NAMALWA (cell line): ENCODE data around the gene MSMO1.

Source experiments
- DNase-seq: peaks from one replicate; pipeline ENCODE4 v3.0.0-alpha.2; 2015; ENCODE audit warnings: low spot score

The MSMO1 gene

DNA sequence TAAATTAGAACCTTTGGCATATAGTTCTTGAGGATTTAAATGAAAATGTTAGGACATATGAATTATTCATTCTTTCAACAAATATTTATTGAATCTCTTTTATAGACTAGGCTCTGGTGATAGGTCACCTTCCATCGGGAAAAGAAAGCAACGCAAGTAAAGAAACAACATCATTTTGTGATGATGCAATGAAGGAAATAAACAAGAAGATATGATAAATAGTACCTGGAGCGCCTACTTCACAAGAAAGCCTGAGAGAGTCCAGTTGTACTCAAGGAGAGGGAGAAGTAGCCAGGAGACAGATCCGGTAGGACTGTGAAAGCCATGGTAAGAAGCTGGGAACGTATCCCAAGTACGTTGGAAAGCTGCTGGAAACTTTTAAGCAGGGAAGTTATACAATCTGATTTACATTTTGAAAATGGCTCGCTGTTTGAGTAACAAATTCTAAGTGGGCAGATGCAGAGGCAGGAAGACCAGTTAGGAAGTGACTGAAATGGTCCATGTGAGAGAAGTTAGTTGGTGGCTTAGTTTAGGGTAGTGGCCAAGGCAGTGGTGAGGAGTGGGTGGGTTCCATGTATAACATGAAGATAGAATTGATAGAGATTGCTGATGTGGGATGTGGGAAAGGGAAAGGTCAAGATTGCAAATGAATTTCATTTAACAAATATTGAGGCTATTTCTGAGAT lies 33.7 kb downstream of the MSMO1 start:
- no peak for DNase-seq

DNA sequence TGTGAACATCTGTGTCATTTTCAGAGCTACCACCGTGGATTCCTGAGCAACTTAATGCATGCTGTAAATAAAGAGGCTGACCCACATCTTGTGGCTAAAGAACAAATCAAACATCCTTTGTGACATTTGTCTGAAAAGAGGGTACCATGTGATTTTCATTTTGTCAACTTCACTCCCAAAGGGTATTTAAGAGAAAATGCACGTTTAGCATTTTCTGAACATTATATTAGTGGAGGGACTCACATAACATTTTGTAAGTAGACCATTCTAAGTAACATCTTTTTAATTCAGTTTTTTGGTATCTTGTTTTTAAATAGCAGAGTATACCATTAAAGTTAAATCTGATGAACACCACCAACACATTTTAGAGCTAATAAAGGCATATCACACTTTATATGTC lies 34.3 kb downstream of the MSMO1 start:
- no peak for DNase-seq

DNA sequence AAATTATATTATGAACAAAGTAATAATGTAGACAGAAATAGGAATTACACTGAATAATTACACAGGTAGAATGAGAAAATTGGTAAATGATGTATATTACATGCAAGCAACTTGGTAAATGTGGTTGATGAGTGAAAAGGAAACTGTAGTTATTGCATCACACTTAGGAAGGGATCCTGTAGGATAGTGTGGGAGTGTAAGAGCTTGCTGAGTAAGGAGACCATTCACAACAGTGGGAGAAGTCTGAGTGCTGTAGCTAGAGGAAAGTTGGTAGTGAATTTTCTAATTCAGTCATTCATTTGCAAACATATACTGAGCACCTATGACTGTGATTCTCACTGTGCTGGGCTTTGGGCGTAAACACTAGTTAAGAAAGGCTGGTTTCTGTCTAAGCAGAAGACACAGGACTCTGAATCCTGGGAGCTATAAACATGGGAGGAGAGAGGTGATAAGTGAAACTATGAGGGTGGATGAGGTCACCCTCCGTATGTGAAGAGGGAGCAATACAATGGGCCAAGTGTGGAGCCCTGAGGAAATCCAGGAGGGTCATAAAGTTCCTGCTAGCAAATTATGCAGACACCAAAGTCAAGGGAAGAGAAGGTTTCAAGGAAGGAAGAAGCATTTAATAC lies 37.1 kb downstream of the MSMO1 start:
- no peak for DNase-seq

DNA sequence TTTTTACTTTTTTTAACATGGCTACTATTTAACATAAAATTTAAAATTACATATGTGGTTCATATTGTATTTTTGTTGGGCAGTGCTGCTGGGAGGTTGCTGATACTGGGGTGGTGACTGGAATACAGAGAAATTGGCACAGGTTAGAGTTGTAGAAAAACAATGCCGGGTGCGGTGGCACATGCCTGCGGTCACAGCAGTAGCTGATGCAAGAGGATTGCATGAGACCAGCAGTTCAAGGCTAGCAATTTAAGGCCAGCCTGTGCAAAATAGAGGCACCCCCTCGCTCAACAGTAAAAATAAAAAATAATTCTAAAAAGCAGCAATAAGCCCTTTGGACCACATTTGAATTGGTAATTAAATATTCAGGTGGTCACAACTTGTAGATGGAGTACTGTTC lies 39.6 kb downstream of the MSMO1 start:
- DNase-seq, result no peak

DNA sequence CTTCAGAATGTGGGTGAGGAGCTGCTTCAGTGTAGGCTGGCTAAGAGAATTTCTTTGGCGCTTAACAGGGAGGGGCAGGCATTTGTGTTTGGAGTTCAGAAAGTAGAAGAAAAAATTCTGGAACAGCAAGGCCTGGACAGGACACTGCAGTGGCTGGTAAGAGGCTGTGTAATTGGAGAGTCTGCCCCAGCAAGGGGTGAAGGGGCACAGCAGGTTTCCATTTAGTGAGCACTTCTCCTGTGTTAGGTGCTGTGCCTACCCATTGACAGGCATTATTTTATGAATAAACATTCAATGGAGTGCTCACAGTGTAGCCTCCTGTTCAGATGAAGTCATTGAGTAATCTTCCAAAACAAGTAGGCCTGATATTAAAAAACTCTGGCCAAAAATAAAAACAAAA lies 40.6 kb downstream of the MSMO1 start:
- no peak for DNase-seq

DNA sequence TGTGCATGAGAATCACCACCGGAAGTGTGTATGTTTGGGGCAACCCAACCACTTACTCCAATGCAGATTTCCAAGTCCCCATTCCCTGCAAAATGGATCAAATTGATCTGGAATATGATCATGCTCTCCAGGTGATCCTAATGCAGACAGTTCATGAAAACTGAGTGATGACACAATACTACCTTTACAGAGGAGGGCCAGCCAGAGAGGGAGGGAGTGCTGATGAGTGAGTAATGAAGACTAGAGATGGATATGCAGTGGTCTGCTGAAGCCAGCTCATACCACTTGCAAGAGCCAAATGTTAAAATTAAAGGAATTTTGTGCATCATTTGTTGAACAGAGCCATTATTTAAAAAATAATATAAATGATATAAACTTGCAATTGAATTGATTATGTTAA lies 41.1 kb downstream of the MSMO1 start:
- DNase-seq, result no peak

DNA sequence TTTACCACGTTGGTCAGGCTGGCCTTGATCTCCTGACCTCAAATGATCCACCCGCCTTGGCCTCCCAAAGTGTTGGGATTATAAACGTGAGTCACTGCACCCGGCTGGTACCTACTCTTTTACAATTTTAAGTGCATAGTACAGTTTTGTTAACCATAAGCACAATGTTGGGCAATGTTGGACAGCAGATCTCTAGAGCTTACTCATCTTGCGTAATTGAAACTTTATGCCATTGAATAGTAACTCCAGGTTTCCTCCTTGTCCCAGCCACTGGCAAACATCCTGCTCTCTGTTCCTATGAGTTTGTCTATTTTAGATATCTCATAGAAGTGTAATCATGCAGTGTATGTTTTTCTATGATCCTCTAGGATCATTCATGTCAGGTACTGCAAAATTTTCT lies 42.1 kb downstream of the MSMO1 start:
- DNase-seq, result no peak

DNA sequence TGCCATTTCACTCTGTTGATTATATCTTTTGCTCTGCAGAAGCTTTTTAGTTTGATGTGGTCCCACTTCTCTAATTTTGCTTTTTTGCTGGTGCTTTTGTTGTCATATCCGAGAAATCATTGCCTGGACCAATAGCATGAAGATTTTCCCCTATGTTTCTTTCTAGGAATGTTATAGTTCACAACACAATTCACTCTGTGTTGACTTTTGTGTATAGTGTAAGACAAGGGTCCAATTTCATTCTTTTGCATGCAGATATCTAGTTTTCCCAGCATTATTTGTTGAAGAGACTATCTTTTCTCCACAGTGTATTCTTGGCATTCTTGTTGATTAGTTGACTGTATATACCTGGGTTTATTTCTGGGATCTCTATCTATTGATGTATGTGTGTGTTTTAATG lies 43.1 kb downstream of the MSMO1 start:
- DNase-seq, result no peak

DNA sequence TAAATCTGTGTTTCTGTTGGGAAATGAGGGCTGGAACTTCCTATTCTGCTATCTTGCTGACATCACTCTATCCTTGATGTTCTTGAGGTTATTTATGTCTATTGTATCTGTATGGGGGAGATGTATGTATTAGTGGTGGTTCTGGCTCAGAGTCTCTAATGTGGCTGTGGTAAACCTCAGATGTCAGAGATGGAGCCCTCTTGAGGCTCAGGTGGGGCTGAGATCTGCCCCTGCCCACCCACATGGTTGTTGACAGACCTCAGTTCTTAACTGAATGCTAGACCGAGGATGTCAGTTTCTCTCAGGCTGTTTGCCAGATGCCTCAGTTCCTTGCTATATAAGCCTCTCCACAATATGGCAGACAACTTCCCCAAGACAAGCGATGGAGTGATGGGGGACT lies 48.0 kb downstream of the MSMO1 start:
- DNase-seq, result no peak

DNA sequence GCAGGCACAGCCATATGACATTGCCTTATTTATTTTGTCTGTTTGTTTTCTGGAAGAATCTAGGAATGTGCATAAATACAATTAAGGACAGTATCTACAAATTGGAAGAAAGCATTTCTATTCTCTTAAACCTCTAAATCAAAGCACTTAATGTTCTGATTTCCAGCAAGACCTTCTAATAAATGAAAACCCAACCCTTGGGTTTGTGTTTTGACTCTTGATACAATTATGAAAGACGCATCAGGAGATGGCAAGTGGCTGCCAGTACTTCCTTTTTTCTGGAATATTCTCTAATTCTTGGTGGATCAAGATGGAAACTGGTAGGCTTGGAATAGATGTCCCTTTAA lies 50.9 kb downstream of the MSMO1 start:
- no peak for DNase-seq

DNA sequence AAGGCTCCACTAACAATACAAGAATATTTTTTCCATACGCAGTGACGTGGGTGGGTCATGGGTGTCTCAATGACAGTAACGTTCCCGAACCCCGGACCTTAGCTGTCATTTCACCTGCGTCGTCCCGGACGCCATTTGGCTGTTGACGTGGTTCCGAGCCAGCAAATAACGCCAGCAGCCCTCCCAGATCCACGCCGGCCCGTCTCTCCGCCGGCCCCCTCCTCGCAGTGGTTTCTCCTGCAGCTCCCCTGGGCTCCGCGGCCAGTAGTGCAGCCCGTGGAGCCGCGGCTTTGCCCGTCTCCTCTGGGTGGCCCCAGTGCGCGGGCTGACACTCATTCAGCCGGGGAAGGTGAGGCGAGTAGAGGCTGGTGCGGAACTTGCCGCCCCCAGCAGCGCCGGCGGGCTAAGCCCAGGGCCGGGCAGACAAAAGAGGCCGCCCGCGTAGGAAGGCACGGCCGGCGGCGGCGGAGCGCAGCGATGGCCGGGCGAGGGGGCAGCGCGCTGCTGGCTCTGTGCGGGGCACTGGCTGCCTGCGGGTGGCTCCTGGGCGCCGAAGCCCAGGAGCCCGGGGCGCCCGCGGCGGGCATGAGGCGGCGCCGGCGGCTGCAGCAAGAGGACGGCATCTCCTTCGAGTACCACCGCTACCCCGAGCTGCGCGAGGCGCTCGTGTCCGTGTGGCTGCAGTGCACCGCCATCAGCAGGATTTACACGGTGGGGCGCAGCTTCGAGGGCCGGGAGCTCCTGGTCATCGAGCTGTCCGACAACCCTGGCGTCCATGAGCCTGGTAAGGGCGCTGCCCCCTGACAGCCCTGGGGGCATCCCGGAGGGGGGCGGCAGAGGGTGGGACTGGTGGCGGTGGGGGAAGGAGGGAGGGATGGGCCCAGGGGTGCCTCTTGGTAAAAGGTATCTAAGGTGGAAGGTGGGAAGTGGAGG lies 51.5 kb downstream of the MSMO1 start, which contains the start of gene CPE:
CPE (plus strand) TSS at position 264 of the 933 bp plus-strand sequence; CDS start at position 478, 214 bp downstream.
- DNase-seq, result no peak

DNA sequence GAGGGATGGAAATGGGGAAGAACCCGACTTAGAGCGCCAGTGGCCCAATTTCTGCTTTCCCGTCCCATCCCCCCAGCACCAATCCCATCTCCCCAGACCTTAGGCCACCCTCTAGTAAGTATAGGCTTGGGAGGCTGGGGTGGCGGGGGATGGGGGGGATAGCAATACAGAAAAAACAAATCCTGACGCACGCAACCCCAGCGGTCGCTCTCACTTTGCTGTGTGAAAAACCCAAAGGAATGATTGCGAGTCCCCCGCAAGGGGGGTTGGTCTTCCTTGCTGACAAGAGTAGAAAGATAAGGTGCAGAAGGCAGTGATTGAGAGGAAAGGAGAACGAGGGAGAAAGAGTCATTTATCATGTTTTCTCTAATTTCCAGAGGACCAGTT lies 52.2 kb downstream of the MSMO1 start:
- DNase-seq, result no peak

DNA sequence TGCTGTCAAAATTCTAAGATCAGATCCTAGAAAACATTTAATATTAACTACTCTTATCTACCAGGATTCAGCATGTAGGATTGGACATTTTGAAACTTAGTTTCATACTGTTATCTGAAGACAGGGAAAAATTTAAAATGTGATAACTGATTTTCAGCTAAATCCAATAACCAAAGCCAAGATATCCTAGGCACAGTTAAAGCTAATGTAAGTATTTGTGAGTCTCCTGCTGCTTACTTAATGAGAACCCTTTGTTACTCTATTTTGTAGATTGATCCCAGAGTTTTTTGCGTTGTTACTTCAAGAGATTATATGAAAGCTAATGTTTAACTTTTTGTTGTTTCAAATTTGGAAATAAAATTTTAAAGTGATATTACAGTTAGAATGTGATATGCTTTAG lies 53.3 kb downstream of the MSMO1 start:
- no peak for DNase-seq

DNA sequence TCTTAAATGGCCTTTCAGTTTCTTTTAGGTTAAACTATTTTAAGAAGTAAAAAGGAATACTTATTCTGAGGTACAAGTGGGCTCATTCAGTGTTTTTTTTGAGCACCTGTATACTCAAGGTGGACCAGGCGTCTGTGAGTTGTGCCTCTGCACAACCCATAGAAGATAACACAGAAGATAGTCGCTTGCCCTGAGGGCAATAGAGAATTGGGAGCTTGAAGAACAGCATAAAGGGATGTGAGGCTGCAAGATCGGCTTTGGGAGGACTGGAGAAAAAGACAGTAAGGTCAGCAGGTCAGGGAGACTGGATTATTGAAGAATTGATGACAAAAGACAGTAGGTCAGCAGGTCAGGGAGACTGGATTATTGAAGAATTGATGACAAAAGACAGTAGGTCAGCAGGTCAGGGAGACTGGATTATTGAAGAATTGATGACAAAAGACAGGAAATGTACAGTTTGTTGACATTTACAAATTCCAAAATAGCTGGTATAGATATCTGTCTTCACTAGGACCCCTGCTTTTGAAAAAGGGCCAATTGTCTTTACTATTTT lies 54.4 kb downstream of the MSMO1 start:
- DNase-seq, result no peak

DNA sequence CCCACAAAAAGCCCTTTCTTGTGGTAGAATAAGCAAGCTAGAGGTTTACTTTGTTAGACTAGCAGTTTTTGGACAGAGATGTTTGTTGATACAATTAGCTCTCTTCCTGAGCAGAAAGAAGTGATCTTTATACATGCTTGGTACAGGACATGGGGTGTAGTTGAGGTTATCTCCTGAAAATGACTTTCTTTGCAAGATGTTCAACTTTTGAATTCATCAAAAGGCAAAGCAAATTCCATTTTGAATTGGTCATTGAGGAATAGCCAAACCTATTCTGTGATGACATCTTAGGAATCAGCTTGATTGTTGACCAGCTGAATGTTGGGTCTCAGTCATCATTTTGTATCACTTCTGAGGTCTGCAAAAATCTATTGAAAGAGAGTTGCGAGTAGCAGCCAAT lies 55.2 kb downstream of the MSMO1 start:
- DNase-seq, result no peak

DNA sequence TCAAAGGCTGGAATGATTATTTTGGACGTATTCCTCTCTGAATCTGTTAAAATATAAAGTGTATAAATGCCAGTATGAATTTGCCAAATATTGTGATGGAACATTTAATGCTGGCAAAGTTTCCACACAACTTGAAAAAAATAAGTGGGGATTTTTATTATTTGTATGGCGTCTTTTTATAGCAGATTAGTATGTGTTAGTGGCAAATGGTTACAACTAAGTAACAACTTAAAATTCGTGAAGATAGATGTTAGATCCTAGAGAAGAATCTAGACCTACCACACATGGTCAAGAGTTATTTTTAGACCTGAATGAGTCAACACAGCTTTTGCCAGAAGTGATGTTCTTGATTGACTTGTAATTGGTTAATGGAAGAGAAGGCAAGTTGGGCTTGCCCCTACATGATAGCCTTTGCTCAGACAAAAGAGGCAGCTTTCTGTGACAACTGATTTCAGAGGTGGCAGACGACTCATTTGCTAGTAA lies 56.2 kb downstream of the MSMO1 start:
- no peak for DNase-seq

DNA sequence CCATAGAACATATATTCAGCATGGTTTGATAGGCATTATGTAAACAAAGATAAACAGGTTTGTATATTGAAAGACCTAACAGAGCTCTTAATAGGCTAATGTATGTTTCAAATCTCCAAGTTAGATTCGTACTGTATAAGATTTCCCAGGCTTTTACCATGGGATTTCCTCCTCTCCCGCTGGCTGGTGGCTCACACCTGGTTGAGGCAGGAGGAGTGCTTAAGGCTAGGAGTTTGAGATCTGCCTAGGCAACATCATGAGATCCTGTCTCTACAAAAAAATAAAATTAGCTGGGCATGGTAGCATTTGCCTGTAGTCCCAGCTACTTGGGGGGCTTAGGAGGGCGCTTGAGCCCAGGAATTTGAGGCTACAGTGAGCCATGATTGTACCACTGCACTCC lies 56.7 kb downstream of the MSMO1 start:
- no peak for DNase-seq

DNA sequence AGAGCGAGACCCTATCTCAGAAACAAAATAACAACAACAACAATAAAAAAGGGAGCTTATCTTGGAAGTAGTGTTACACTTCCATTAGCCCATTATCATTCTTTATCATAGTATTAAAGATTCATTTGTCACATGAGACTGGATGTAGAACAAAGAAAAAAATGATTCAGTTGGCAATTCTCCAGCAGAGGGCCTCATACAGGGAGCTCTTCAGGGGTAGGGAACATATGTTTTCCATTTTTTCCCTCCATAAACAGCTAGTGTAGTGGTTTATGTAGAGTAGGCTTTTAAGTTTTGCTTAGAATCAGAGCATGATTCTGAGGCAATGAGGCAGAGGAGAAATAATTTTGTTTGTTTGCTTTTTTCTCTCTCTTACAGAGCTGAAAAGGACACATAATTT lies 57.1 kb downstream of the MSMO1 start:
- DNase-seq, result peak; percentile 12

DNA sequence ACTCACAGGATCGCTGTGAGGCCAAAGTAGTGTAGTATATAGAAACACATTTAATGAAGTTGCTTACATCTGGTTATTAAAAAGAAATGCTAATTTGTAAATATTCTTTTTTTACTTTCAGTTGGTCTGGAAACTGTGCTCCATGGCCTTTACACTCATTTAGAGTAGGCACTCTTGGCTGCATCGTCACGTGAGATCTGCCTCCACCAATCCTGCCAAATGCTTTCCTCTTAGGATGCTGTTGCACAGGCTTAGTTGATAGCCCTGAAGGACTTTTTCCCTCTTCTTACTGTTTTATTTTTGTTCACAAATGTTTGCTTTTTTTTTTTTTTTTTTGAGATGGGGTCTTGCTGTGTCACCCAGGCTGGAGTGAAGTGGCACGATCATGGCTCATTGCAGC lies 57.7 kb downstream of the MSMO1 start:
- DNase-seq, result no peak

DNA sequence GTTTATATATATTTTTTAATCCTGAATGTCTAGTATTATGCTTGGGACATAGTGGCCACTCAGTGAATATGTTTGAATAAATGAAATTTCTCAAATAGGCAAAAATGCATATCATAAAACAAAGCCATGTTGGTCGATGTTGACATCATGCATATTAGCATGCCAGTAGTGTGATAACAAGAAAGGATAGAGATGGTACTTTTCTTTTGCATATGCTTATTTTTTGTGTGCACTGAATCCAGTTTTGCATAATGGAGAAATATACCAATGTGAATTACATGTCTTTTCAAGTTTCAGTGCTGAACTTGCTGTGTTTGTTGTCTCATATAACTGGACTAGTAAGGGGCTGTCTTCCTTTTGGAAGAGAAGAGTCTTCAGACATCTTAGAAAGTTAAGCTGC lies 58.9 kb downstream of the MSMO1 start:
- DNase-seq, result no peak

DNA sequence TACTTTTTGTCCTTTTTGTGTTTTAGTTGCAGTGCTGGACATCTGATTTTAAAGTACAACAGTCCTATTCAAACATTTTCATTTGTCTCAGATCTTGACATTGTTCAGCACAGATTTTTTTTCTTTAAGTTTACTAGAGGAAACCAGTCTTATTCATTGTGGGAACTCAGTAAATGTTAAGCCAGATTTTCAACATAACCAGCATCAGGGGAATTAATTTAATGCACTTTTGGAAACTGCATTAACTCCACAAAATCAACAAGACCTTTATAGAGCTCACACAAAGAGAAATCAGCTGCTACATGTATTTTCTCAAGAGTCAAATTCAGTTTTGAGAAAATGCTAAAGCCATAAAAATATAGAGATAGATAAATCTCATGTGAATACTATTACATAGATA lies 61.3 kb downstream of the MSMO1 start:
- DNase-seq, result no peak
